SK-N-SH (cell line): ENCODE results near the gene DIMT1. TPM values are rescaled to one million over a fixed set of nuclear protein-coding genes. Genes with fewer than 3 reads are reported as not detected.

ENCODE experiments used
- CTCF ChIA-PET: fragments of 300-600, 350-600 bp; formaldehyde crosslinking; extraction: SDS; loops from one replicate; lab custom pipeline; 2021; lab: Yijun Ruan, JAX
- POLR2A ChIA-PET: fragments of 350-600 bp; sonication (Branson Sonifier 250); formaldehyde crosslinking; extraction: SDS; loops from one replicate; lab custom pipeline; 2020; ENCODE audit warnings: antibody characterized with exemption, inconsistent platforms; lab: Yijun Ruan, JAX
- DNase-seq: peaks from one replicate; pipeline ENCODE4 v3.0.0; 2012
- H2AFZ ChIP-seq: fragments of 200-600 bp; sonication (generic); 2 replicates; pipeline ENCODE4 v1.8.1; 2016; ENCODE audit warnings: antibody characterized with exemption, mild to moderate bottlenecking, low read depth
- H3F3A ChIP-seq: fragments of 200-600 bp; sonication (generic); replicated peaks from 2 replicates; pipeline ENCODE3; 2016; ENCODE audit warnings: antibody characterized with exemption, mild to moderate bottlenecking; ENCODE audit not compliant: insufficient read depth
- H3K27ac ChIP-seq, 2 experiments: fragments of 200-500 bp in 1 of 2; fragments of 200-600 bp in 1 of 2; sonication (Bioruptor generic) in 1 of 2; sonication (generic), shearing (Covaris generic) in 1 of 2; 2 replicates each; pipeline versions ENCODE4 v1.5.1 to v1.6.1; 2014 to 2016; ENCODE audit warnings: low read depth in 2 of 2, inconsistent platforms in 1 of 2, low read length in 1 of 2, mild to moderate bottlenecking in 1 of 2, mixed read lengths in 1 of 2
- H3K27me3 ChIP-seq: fragments of 200-600 bp; sonication (generic), shearing (Covaris generic); 2 replicates; pipeline ENCODE4 v1.6.1; 2016; ENCODE audit warnings: mixed run types; ENCODE audit not compliant: insufficient read depth
- H3K36me3 ChIP-seq, 2 experiments: fragments of 200-500 bp in 1 of 2; fragments of 200-600 bp in 1 of 2; sonication (Bioruptor generic) in 1 of 2; sonication (generic) in 1 of 2; replicated peaks in 1 of 2; 2 replicates each; pipeline versions ENCODE3 to v1.5.1; 2014 to 2016; ENCODE audit warnings: low read length in 1 of 2, mild to moderate bottlenecking in 1 of 2; ENCODE audit not compliant: insufficient read depth in 2 of 2, control insufficient read depth in 1 of 2
- H3K4me1 ChIP-seq, 2 experiments: fragments of 200-500 bp in 1 of 2; fragments of 200-600 bp in 1 of 2; sonication (Bioruptor generic) in 1 of 2; sonication (generic), shearing (Covaris generic) in 1 of 2; 2 replicates each; pipeline versions ENCODE4 v1.5.1 to v1.6.1; 2014 to 2016; ENCODE audit warnings: low read depth in 1 of 2, low read length in 1 of 2, mixed run types in 1 of 2; ENCODE audit not compliant: insufficient read depth in 2 of 2, control insufficient read depth in 1 of 2
- H3K4me2 ChIP-seq: fragments of 200-600 bp; sonication (generic), shearing (Covaris generic); 2 replicates; pipeline ENCODE4 v1.6.1; 2017; ENCODE audit warnings: mixed run types
- H3K4me3 ChIP-seq, 2 experiments: fragments of 200-500 bp in 1 of 2; fragments of 200-600 bp in 1 of 2; sonication (Bioruptor generic) in 1 of 2; sonication (generic), shearing (Covaris generic) in 1 of 2; 2 replicates each; pipeline versions ENCODE4 v1.5.1 to v1.8.1; 2014 to 2016; ENCODE audit warnings: low read depth in 2 of 2, inconsistent platforms in 1 of 2, low read length in 1 of 2, mild to moderate bottlenecking in 1 of 2, mixed read lengths in 1 of 2, moderate library complexity in 1 of 2
- H3K79me2 ChIP-seq: fragments of 200-600 bp; sonication (generic); 2 replicates; pipeline ENCODE4 v1.8.1; 2017; ENCODE audit warnings: mild to moderate bottlenecking; ENCODE audit not compliant: insufficient read depth
- H3K9ac ChIP-seq: fragments of 200-600 bp; sonication (generic); 2 replicates; pipeline ENCODE4 v1.6.1; 2017; ENCODE audit warnings: mixed run types
- H3K9me2 ChIP-seq: fragments of 200-600 bp; sonication (generic); 2 replicates; pipeline ENCODE4 v1.6.1; 2017; ENCODE audit warnings: mixed run types
- H3K9me3 ChIP-seq: fragments of 200-600 bp; sonication (generic); 2 replicates; pipeline ENCODE4 v1.6.1; 2017; ENCODE audit warnings: mixed run types, mild to moderate bottlenecking, moderate library complexity
- H4K20me1 ChIP-seq: fragments of 200-600 bp; sonication (generic); 2 replicates; pipeline ENCODE4 v1.6.1; 2017; ENCODE audit warnings: mild to moderate bottlenecking, mixed run types; ENCODE audit not compliant: insufficient read depth
- CTCF ChIP-seq: fragments of 200-600 bp; sonication (generic); IDR thresholded peaks from 2 replicates; pipeline ENCODE4 v1.6.1; 2017; ENCODE audit warnings: antibody characterized with exemption, mild to moderate bottlenecking, moderate library complexity
- ELF1 ChIP-seq: IDR thresholded peaks from 2 replicates; pipeline ENCODE4 v1.4.0; 2012
- EP300 ChIP-seq, 2 experiments: IDR thresholded peaks; 2 replicates each; pipeline versions ENCODE4 v1.4.0 to v1.6.1; 2012; ENCODE audit warnings: borderline replicate concordance in 1 of 2, low read depth in 1 of 2, low read length in 1 of 2
- FOSL2 ChIP-seq: IDR thresholded peaks from 2 replicates; pipeline ENCODE4 v1.4.0; 2012; ENCODE audit warnings: low read depth, mild to moderate bottlenecking, moderate library complexity, borderline replicate concordance
- FOXM1 ChIP-seq: IDR thresholded peaks from 2 replicates; pipeline ENCODE4 v1.4.0; 2012; ENCODE audit warnings: low read depth, mild to moderate bottlenecking
- GATA2 ChIP-seq: sonication (generic); formaldehyde crosslinking; IDR thresholded peaks from 2 replicates; pipeline ENCODE4 v1.5.0; 2020; ENCODE audit warnings: mild to moderate bottlenecking, missing genetic modification reagents
- IRF3 ChIP-seq: fragments of 150-350 bp; IDR thresholded peaks from 2 replicates; pipeline ENCODE4 v1.6.1; 2016; ENCODE audit warnings: mild to moderate bottlenecking, low read depth, low read length
- MAX ChIP-seq: IDR thresholded peaks from 2 replicates; pipeline ENCODE4 v1.4.0; 2012; ENCODE audit warnings: low read depth
- RXRA ChIP-seq: IDR thresholded peaks from 2 replicates; pipeline ENCODE4 v1.4.0; 2012; ENCODE audit warnings: low read depth, mild to moderate bottlenecking, borderline replicate concordance
- SIN3A ChIP-seq: IDR thresholded peaks from 2 replicates; pipeline ENCODE4 v1.6.1; 2012; ENCODE audit warnings: low read depth, mild to moderate bottlenecking, low read length, moderate library complexity, borderline replicate concordance
- SMC3 ChIP-seq: IDR thresholded peaks from 2 replicates; pipeline ENCODE4 v1.6.1; 2012; ENCODE audit warnings: low read depth, low read length, improper control_type of control experiment
- ZBTB33 ChIP-seq: IDR thresholded peaks from 2 replicates; pipeline ENCODE4 v1.4.0; 2012; ENCODE audit warnings: low read depth, borderline replicate concordance
- polyA plus RNA-seq, 3 experiments: library from polyadenylated mRNA; depleted of rRNA; stranded (reverse); fragments of >200 nt; gene quantifications; 2 replicates each; pipeline ENCODE4 v1.2.3, GENCODE V29; 2012

DIMT1 gene
- polyA plus RNA-seq, 1 of the 3 experiments (the other 2 are of a cell fraction), result 29.5 TPM

- TF ChIP-seq FOXM1 (no peak), FOSL2 (no peak), ELF1 (no peak)
Observed at GRCh38 chr5:62395210-62395950, 8.3 kb downstream of the DIMT1 start (continued).

- CTCF ChIA-PET, result no interaction called here
- POLR2A ChIA-PET, result no interaction called here
- TF ChIP-seq MAX (no peak), SIN3A (no peak), EP300 (IDR thresholded peaks at IDR 0.05; ENCODE audit: borderline replicate concordance in 1 of 2, low read depth in 1 of 2, low read length in 1 of 2) (no peak), RXRA (no peak), CTCF (no peak), IRF3 (no peak), ZBTB33 (no peak), GATA2 (no peak), ELF1 (no peak), SMC3 (no peak)
- Histone ChIP-seq H3K27me3 (no peaks in the 10 kb centered on the region), H3K4me3 (no peak overlapping the region), H3K27ac (no peak overlapping the region), H3K9me3 (no peaks in the 10 kb centered on the region), H3K9me2 (no peaks in the 10 kb centered on the region), H2AFZ (no peak overlapping the region), H3K4me1 (no peaks in the 10 kb centered on the region), H3K36me3 (peaks cover 69 to 77% of the 10 kb centered on the region in 2 experiments), H3F3A (peaks cover 26% of the 10 kb centered on the region), H4K20me1 (no peaks in the 10 kb centered on the region), H3K9ac (no peak overlapping the region), H3K79me2 (peaks cover 5% of the 10 kb centered on the region; the same call in 1 of the 2 replicates), H3K4me2 (no peak overlapping the region)
- no peak for DNase-seq
Observed at GRCh38 chr5:62386824-62387223, 16.9 kb downstream of the DIMT1 start.
